GM12873 (cell line): Measurements from ENCODE around the gene SLC12A2.

Experiments used
- CTCF ChIP-seq: IDR thresholded peaks from 2 replicates; pipeline ENCODE4 v1.5.1; 2012; ENCODE audit warnings: low read depth, mild to moderate bottlenecking, moderate library complexity, low read length, control low read depth; ENCODE audit not compliant: insufficient read depth; ENCODE audit errors: missing control alignments

SLC12A2 gene

GRCh38 chr5:128083033-128083810, at the start of gene SLC12A2:
Gene SLC12A2, plus strand, starts transcription at chr5:128083766. Its CDS starts 189 bp downstream, at chr5:128083955.
- TF ChIP-seq CTCF, result no peak

GRCh38 chr5:128035689-128036088, 47.9 kb upstream of the SLC12A2 start:
- TF ChIP-seq CTCF, result no peak

- no peak for TF ChIP-seq CTCF
Observed at GRCh38 chr5:128036950-128037349, 46.6 kb upstream of the SLC12A2 start.

GRCh38 chr5:128038643-128039042, 44.9 kb upstream of the SLC12A2 start:
- no peak for TF ChIP-seq CTCF

GRCh38 chr5:128040927-128041326, 42.6 kb upstream of the SLC12A2 start:
- TF ChIP-seq CTCF, result no peak

GRCh38 chr5:128052780-128053179, 30.8 kb upstream of the SLC12A2 start:
- TF ChIP-seq CTCF, result no peak

GRCh38 chr5:128053291-128053954, 30.1 kb upstream of the SLC12A2 start:
- no peak for TF ChIP-seq CTCF
